GM18505 (cell line): Measurements from ENCODE around the gene CXCL1.

Source experiments
- ATAC-seq: cut with Tn5 transposase; IDR thresholded peaks from one replicate; pipeline ENCODE4 v1.9.1; 2021; ENCODE audit not compliant: unreplicated experiment
- POLR2A ChIP-seq: IDR thresholded peaks from 4 replicates; pipeline ENCODE4 v1.6.1; 2011; ENCODE audit warnings: borderline replicate concordance; ENCODE audit not compliant: insufficient read depth, insufficient read length; ENCODE audit errors: extremely low read depth

The CXCL1 gene

GRCh38 chr4:73842696-73843095 lies 26.5 kb upstream of the CXCL1 start:
- TF ChIP-seq POLR2A = no peak
- ATAC-seq = no peak

GRCh38 chr4:73843369-73843768 lies 25.8 kb upstream of the CXCL1 start:
- TF ChIP-seq POLR2A = no peak
- no peak for ATAC-seq

GRCh38 chr4:73844345-73844744 lies 24.8 kb upstream of the CXCL1 start:
- no peak for TF ChIP-seq POLR2A
- no peak for ATAC-seq

DNA sequence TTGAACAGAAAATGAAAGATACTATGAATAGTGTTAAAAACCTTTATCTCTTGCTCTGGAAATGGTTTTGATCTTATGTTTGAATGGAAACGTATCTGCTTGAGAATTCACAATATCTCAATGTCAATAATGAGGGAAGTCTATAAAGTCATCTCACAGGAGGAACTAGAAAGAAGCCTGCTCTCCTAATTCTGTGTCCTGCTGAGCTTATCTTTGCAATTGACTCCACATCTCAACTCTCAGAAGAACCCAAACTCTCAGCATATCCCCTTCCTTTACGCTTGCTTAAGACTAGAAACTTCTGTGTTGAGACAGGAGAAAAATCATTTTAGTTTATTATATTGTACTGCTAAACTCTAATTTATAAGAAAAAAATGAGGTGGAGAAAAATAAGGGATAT lies 24.4 kb upstream of the CXCL1 start:
- ATAC-seq = no peak
- TF ChIP-seq POLR2A = no peak

DNA sequence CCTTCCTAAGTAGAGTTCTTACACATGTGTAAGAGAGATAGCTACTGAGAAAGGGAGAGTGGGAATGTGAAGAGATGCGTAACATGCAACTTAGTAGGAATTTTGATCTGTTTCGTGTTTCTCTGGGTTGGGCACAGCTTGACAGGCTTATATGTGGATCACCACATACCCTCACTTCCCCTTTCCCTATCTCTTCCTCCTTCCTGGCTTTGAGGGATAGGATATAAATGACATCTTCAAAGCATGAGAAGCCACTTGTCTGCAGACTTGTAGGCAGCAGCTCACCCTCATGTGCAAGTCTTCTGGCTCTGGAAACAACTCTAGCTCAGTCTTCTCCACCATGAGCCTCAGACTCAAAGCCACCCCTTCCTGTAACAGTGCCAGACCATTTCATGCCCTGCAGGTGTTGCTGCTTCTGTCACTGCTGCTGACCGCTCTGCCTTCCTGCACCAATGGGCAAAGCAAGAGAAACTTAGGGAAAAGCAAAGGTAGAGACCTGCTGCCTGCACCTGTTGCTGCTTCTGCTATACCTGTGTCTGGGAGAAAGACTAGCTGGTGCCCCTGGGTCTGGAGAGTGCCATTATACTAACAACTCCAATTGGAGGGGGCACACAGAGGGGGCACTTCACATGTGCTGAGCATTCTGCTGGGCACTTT lies 21.5 kb upstream of the CXCL1 start:
- TF ChIP-seq POLR2A = no peak
- ATAC-seq = no peak

GRCh38 chr4:73848183-73848777 lies 20.9 kb upstream of the CXCL1 start:
- TF ChIP-seq POLR2A = no peak
- no peak for ATAC-seq

GRCh38 chr4:73850261-73850970 lies 18.8 kb upstream of the CXCL1 start:
- no peak for TF ChIP-seq POLR2A
- ATAC-seq = no peak

- no peak for TF ChIP-seq POLR2A
- no peak for ATAC-seq
Observed at GRCh38 chr4:73851293-73851692, 17.9 kb upstream of the CXCL1 start.

DNA sequence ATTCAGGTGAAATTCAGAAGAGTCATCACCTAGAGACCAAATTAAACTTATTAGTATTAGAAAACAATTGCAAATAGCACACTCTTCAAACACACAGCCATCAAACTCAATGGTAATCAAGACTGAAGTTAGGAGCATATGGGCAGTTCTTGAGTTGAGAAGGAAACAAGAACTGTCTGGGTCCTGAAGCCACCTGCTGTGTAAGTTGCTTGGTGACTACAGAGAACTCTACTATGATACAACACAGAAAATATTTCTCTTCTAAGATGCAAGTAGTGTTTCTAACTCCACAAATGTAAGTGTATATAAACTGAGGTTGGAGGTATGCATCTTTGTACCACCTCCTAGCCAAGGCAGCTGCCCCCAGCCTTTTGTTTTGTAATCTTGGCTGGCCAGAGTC lies 16.4 kb upstream of the CXCL1 start:
- ATAC-seq = no peak
- no peak for TF ChIP-seq POLR2A

- no peak for TF ChIP-seq POLR2A
- ATAC-seq = no peak
Observed at GRCh38 chr4:73853246-73853704, 15.9 kb upstream of the CXCL1 start, which contains the start of gene PF4V1. PF4V1 (plus strand) TSS chr4:73853296; CDS start chr4:73853363, 67 bp downstream.

DNA sequence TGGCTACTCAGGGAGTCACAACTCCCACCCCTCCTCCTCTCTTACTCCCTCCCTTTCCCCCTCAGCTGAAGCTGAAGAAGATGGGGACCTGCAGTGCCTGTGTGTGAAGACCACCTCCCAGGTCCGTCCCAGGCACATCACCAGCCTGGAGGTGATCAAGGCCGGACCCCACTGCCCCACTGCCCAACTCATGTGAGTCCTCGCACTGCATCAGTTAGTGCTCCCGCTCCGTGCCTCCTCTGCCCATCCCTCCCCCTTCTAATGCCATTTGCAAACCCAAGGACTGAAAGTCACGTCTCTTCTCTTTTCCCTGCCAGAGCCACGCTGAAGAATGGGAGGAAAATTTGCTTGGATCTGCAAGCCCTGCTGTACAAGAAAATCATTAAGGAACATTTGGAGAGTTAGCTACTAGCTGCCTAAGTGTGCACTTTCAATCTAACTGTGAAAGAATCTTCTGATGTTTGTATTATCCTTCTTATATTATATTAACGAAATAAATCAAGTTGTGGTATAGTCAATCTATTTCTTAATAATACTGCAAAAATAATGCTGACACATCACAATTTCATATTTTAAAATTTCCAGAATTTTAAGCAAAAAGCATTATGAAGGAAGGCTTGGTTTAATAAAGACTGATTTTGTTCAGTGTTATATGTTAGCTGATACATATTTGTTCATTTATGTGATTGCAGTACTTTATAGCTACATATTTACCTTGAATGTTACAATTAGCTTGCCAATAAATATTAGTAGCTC lies 15.3 kb upstream of the CXCL1 start:
- ATAC-seq = no peak
- TF ChIP-seq POLR2A = no peak

- no peak for ATAC-seq
- no peak for TF ChIP-seq POLR2A
Observed at GRCh38 chr4:73855406-73855805, 13.8 kb upstream of the CXCL1 start.

GRCh38 chr4:73856518-73856917 lies 12.7 kb upstream of the CXCL1 start:
- no peak for TF ChIP-seq POLR2A
- no peak for ATAC-seq
